ENCODE measurements around the gene ZYG11A.
"Not testable (repeated sequence)": the region's sequence is repeated elsewhere in the genome, so short reads cannot be mapped to it uniquely, and the experiment has no call there.

GRCh38 chr1:52793717-52794116 lies 48.8 kb upstream of the ZYG11A start:
- not testable (repeated sequence) for TF ChIP-seq CTCF (IDR thresholded peaks at IDR 0.05; ENCODE audit: low read depth, low read length, poor library complexity, severe bottlenecking); EZH2phosphoT487 (IDR thresholded peaks at IDR 0.05; ENCODE audit: borderline replicate concordance, low read length)
